Choroid plexus epithelial cell (primary cell): ENCODE results near the gene SP2.
A peak's percentile ranks its signal among the peaks of the same experiment; 100 is the strongest.

Experiments used
- DNase-seq: peaks from one replicate; pipeline ENCODE4 v3.0.0-alpha.2; 2010; ENCODE audit warnings: low read depth
- H3K4me3 ChIP-seq: 2 replicates; pipeline ENCODE4 v1.5.1; 2011; ENCODE audit warnings: low read depth, mild to moderate bottlenecking, control low read depth, low read length, moderate library complexity
- CTCF ChIP-seq: conservative IDR thresholded peaks from 2 replicates; pipeline ENCODE4 v1.5.1; 2011; ENCODE audit warnings: low read depth, mild to moderate bottlenecking, control low read depth, inconsistent platforms, low read length, moderate library complexity

Gene SP2

GRCh38 chr17:47862621-47863440 is 33.2 kb upstream of the SP2 start:
- H3K4me3 ChIP-seq = no peak overlapping the region
- TF ChIP-seq CTCF = no peak
- peak; percentile 62 for DNase-seq

GRCh38 chr17:47864791-47865216 is 31.2 kb upstream of the SP2 start:
- no peak for DNase-seq
- no peak for TF ChIP-seq CTCF
- no peak overlapping the region for H3K4me3 ChIP-seq

GRCh38 chr17:47866941-47867340 is 29.1 kb upstream of the SP2 start:
- TF ChIP-seq CTCF = no peak
- no peak for DNase-seq
- no peak overlapping the region for H3K4me3 ChIP-seq

GRCh38 chr17:47867813-47868533 is 28.1 kb upstream of the SP2 start:
- no peak for TF ChIP-seq CTCF
- H3K4me3 ChIP-seq = no peak overlapping the region
- DNase-seq = no peak

- no peak overlapping the region for H3K4me3 ChIP-seq
- DNase-seq = no peak
- TF ChIP-seq CTCF = no peak
These were observed 26.9 kb upstream of the SP2 start for GRCh38 chr17:47869114-47869513.

- no peak for TF ChIP-seq CTCF
- DNase-seq = no peak
- H3K4me3 ChIP-seq = no peak overlapping the region
These were observed 26.0 kb upstream of the SP2 start for GRCh38 chr17:47870056-47870455.
